RWPE1 (cell line): ENCODE measurements around the gene CHST12.

ENCODE experiments used
- CTCF ChIA-PET: fragments of 350-600 bp; sonication (Branson Sonifier 250); formaldehyde crosslinking; extraction: SDS; loops from one replicate; lab custom pipeline; 2021; lab: Yijun Ruan, JAX
- POLR2A ChIA-PET: fragments of 400-600 bp; formaldehyde crosslinking; extraction: SDS; loops from one replicate; lab custom pipeline; 2020; ENCODE audit warnings: antibody characterized with exemption; ENCODE audit not compliant: low non-redundant PET; lab: Yijun Ruan, JAX
- DNase-seq: peaks from one replicate; pipeline ENCODE4 v3.0.0; 2012; ENCODE audit warnings: low spot score
- H3K27ac ChIP-seq: fragments of 450-650 bp; 2 replicates; pipeline ENCODE4 v1.5.1; 2017
- TF ChIP-seq, protein P1 (sequence below): fragments of 450-650 bp; conservative IDR thresholded peaks from 2 replicates; pipeline ENCODE4 v1.5.1; 2017; ENCODE audit warnings: low read depth, mild to moderate bottlenecking

Gene CHST12

DNA sequence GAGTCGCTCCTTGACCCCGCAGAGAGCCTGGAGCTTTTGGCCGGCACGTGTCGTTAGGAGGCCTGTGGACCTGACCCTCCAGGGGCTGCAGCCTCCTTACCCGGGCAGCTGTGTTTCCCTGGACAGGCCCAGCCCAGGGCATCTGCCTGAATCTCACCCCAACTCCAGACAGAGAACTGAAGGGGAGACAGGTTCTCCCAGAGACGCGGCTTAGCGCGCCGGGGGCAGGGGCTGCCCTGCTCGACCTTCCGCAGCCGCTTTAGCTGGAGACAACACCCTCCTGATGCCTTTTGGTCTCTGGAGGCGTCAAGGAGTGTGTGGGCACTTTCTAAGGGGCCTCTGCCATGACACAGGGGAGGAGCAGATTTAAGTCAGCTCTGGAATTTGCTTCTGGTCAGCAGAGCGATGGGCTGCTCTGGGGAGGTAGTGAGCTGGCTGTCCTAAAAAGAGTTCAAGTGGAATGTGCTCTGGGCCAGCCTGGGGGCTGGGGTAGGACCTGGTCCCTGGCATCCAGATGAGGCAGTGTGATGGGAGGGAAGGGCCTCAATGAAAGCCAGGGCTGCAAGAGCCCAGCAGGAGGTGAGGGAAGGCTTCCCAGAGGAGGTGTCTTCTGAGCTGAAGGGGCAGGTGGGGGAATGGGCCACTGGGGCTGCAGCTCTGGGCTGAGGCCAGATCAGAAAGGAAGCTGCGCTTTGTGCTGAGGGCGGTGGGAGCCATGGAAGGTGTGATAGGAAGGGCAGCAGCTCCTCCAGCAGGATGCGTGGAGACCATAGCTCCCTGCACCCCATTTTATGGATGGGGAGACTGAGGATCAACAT, 67.0 kb downstream of the CHST12 start:
- TF ChIP-seq, protein P1, sequence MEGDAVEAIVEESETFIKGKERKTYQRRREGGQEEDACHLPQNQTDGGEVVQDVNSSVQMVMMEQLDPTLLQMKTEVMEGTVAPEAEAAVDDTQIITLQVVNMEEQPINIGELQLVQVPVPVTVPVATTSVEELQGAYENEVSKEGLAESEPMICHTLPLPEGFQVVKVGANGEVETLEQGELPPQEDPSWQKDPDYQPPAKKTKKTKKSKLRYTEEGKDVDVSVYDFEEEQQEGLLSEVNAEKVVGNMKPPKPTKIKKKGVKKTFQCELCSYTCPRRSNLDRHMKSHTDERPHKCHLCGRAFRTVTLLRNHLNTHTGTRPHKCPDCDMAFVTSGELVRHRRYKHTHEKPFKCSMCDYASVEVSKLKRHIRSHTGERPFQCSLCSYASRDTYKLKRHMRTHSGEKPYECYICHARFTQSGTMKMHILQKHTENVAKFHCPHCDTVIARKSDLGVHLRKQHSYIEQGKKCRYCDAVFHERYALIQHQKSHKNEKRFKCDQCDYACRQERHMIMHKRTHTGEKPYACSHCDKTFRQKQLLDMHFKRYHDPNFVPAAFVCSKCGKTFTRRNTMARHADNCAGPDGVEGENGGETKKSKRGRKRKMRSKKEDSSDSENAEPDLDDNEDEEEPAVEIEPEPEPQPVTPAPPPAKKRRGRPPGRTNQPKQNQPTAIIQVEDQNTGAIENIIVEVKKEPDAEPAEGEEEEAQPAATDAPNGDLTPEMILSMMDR: no peak
- peak overlapping the region; percentile 92 for H3K27ac ChIP-seq
- ChIA-PET CTCF (interaction anchor here (0.6 to 1.7 kb wide), 5 partner anchors 11 to 210 kb away, joined by 3 to 8 read pairs (median 3); no protein-coding TSS in a partner anchor), POLR2A (no interaction called here)
- DNase-seq: no peak

DNA sequence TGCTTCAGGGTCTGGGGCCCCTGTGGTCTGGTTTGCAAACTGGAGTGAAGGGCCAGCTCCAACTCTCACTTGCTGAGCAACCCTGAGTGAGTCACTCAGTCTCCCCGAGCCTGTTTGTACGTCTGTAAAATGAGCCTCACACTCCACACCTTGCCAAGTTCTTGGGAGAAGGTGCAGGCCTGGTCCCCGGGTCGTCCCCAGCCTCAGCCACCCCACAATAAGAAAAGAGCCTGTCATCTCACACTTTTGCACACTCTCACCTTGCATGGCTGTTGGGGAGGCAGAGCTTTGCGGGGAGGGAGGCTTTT, 67.6 kb downstream of the CHST12 start:
- DNase-seq: peak; percentile 85
- CTCF ChIA-PET: interaction anchor here (0.6 to 1.7 kb wide), 3 partner anchors 12 to 200 kb away, joined by 3 to 8 read pairs (median 3); no protein-coding TSS in a partner anchor
- TF ChIP-seq, protein P1: no peak
- H3K27ac ChIP-seq: peak overlapping the region; percentile 92
- POLR2A ChIA-PET: no interaction called here

DNA sequence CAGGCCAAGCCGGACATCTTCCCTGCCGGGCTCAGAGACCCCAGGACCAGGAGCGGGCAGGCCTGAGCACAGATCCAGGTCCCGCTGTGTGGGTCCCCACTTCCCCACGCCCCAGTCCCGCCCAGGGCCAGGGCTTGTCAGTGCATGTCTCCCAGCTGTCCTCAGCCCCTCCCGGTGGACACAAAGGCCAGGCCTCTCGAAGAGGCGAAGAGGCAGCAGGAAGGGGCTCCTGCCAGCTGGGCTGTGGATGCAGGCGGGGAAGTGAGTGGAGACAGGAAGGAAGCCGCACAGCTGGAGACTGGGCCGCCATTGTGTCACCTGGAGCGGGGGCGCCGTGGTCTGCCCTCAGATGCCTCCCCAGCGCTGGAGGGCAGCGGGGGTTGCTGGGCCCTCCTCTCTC, 68.0 kb downstream of the CHST12 start:
- peak; percentile 70 for DNase-seq
- POLR2A ChIA-PET: no interaction called here
- CTCF ChIA-PET: interaction anchor here (1.7 kb wide), 1 partner anchor 20 kb away, joined by 8 read pairs; no protein-coding TSS in a partner anchor
- TF ChIP-seq, protein P1: no peak
- peak overlapping the region; percentile 92 for H3K27ac ChIP-seq

DNA sequence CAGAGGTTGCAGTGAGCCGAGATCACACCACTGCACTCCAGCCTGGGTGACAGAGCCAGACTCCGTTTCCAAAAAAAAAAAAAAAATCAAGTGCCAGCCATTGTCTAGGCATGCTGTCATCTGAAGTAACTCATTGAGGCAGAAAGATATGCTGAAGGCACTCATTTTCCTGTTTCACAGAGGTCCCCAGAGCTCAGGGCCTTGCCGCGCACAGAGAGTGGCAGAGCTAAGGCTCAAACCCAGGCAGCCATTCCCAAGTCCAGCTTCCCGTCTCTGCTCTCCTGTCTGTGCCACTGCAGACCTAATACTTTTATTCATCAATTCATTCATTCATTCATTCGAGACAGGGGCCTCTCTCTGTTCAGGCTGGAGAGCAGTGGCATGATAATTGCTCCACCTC, 69.3 kb downstream of the CHST12 start:
- CTCF ChIA-PET: interaction anchor here (0.6 to 1.4 kb wide), 2 partner anchors 21 to 418 kb away, joined by 3 read pairs; no protein-coding TSS in a partner anchor
- H3K27ac ChIP-seq: peak overlapping the region; percentile 92
- no peak for DNase-seq
- TF ChIP-seq, protein P1: no peak
- POLR2A ChIA-PET: no interaction called here

DNA sequence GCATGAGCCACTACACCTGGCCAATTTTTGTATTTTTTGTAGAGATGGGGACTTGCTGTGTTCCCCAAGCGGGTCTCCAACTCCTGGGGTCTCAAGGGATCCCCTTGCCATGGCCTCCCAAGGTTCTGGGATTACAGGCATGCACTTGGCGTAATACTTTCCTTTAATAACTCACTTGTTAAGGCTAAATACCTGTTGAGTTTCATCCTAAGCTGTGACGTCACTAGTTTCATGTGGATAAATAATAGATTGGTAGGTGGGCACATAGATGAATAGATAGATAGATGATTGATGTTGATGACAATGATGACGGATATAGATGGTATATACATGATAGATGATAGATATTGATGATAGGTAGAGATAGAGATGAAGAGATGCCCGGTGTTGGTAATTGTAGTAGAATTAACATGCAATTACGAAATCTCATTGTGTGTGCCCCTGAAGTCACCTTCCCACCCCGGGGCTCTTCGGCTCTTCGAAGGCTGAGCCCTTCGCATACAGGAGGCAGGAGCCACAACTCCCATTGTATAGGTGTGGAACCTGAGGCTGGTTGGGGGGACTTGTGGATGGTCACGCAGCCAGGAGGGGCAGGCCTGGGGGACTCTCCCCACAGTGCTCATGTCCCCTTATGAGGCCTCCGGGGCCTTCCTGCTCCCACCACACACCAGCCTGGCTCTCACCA, 70.2 kb downstream of the CHST12 start:
- TF ChIP-seq, protein P1: no peak
- peak overlapping the region; percentile 92; the same call in 1 of the 2 replicates for H3K27ac ChIP-seq
- POLR2A ChIA-PET: no interaction called here
- DNase-seq: no peak
- CTCF ChIA-PET: interaction anchor here (0.7 to 1.4 kb wide), 2 partner anchors 22 to 28 kb away, joined by 3 read pairs; no protein-coding TSS in a partner anchor

DNA sequence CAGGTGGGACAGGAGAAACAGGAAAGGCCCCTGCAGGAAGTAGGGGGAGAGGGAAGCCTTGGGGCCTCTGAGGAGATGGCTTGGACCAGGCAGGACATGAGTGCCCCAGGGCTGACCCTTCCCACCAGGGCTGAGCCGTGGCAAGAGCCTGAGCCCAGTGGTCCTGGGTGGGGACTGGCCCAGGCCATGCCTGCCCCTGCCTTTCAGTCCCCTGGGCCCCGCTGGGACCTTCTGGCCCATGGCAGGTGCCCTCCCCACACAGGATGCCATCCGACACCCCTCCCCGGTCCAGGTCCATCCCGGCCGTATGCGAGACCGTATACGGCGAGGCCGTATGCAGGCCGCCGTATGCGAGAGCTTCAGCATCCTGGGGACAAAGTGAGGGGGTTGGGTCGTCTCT, 70.8 kb downstream of the CHST12 start:
- TF ChIP-seq, protein P1: no peak
- DNase-seq: no peak
- POLR2A ChIA-PET: no interaction called here
- no peak overlapping the region for H3K27ac ChIP-seq
- CTCF ChIA-PET: interaction anchor here (0.5 to 0.7 kb wide), 2 partner anchors 911 to 968 kb away, joined by 3 to 5 read pairs; no protein-coding TSS in a partner anchor
